K562 (cell line): Measurements from ENCODE around the gene HEMK1. TPM values are rescaled to one million over a fixed set of nuclear protein-coding genes. Genes with fewer than 3 reads are reported as not detected.
A peak's percentile ranks its signal among the peaks of the same experiment; 100 is the strongest.

Experiments used
- ATAC-seq: fragments of 200-7000 bp; cut with Tn5 transposase; 3 replicates; pipeline ENCODE4 v1.9.1; 2020; ENCODE audit warnings: moderate library complexity
- BruUV-seq: library from RNA; stranded (reverse); fragments of 400-500 nt; replicated peaks from 2 replicates; lab custom pipeline; 2021; lab: Mats Ljungman, UMichigan
- CTCF ChIA-PET: fragments of 300-600 bp; formaldehyde crosslinking; extraction: SDS; loops from one replicate; lab custom pipeline; 2021; ENCODE audit warnings: low intra/inter-chr PET ratio; lab: Yijun Ruan, JAX
- POLR2A ChIA-PET: fragments of 300-600, 350-650 bp; sonication (Branson Sonifier 250); formaldehyde crosslinking; extraction: SDS; loops from one replicate; lab custom pipeline; 2021; ENCODE audit warnings: antibody characterized with exemption, inconsistent platforms; lab: Yijun Ruan, JAX
- DNase-seq, 4 experiments: peaks; one replicate each; pipeline versions ENCODE4 v3.0.0 to v3.0.0-alpha.2; 2011 to 2018; ENCODE audit warnings: low spot score in 3 of 4, mixed read lengths in 3 of 4; ENCODE audit errors: extremely low read depth in 1 of 4
- FAIRE-seq: peaks from 2 replicates; lab custom pipeline; 2011; peaks lifted over from hg19 to GRCh38; lab: Jason Lieb, UNC
- H2AFZ ChIP-seq: 2 replicates; pipeline ENCODE4 v1.6.0; 2011; ENCODE audit warnings: low read depth, low read length, control low read depth, inconsistent platforms
- H3K27ac ChIP-seq: fragments of 200-600 bp; 3 replicates; pipeline ENCODE4 v1.8.0; 2011; ENCODE audit warnings: low read depth, mild to moderate bottlenecking, control low read depth, inconsistent platforms, low read length, moderate library complexity, mixed read lengths; ENCODE audit errors: extremely low read depth
- H3K27me3 ChIP-seq, 2 experiments: fragments of 300-600 bp in 1 of 2; 2 replicates in 1 of 2; 3 replicates in 1 of 2; pipeline versions ENCODE4 v1.6.0 to v1.8.0; 2011; ENCODE audit warnings: inconsistent platforms in 2 of 2, low read length in 2 of 2, mild to moderate bottlenecking in 1 of 2, mixed read lengths in 1 of 2, moderate library complexity in 1 of 2; ENCODE audit not compliant: control insufficient read depth in 2 of 2, insufficient read depth in 2 of 2
- H3K36me3 ChIP-seq: fragments of 300-600 bp; 3 replicates; pipeline ENCODE4 v1.8.0; 2011; ENCODE audit warnings: mild to moderate bottlenecking, low read length, inconsistent platforms; ENCODE audit not compliant: control insufficient read depth, insufficient read depth
- H3K4me1 ChIP-seq, 2 experiments: fragments of 200-600 bp in 1 of 2; replicated peaks in 1 of 2; 2 replicates in 1 of 2; 3 replicates in 1 of 2; pipeline versions ENCODE4 v1.5.1 to v1.8.0; 2011; ENCODE audit warnings: inconsistent platforms in 2 of 2, low read length in 2 of 2, mild to moderate bottlenecking in 1 of 2, mixed read lengths in 1 of 2, moderate library complexity in 1 of 2; ENCODE audit not compliant: control insufficient read depth in 2 of 2, insufficient read depth in 2 of 2
- H3K4me2 ChIP-seq: 2 replicates; pipeline ENCODE4 v1.6.1; 2011; ENCODE audit warnings: low read length, control low read depth, inconsistent platforms, mixed read lengths; ENCODE audit not compliant: insufficient read depth
- H3K4me3 ChIP-seq: fragments of 200-600 bp; sonication (generic), shearing (Covaris generic); 2 replicates; pipeline ENCODE4 v1.5.1; 2016; ENCODE audit warnings: control low read depth, inconsistent platforms
- H3K79me2 ChIP-seq: fragments of 200-600 bp; 3 replicates; pipeline ENCODE4 v1.8.0; 2011; ENCODE audit warnings: low read length, inconsistent platforms; ENCODE audit not compliant: control insufficient read depth, insufficient read depth
- H3K9ac ChIP-seq, 2 experiments: 2 replicates each; pipeline versions ENCODE4 v1.6.0 to v1.6.1; 2011; ENCODE audit warnings: low read depth in 2 of 2, low read length in 2 of 2, control low read depth in 1 of 2, inconsistent platforms in 1 of 2, mild to moderate bottlenecking in 1 of 2, mixed read lengths in 1 of 2; ENCODE audit not compliant: insufficient read depth in 1 of 2
- H3K9me1 ChIP-seq: one replicate; pipeline ENCODE4 v1.6.0; 2011; ENCODE audit warnings: inconsistent platforms, mild to moderate bottlenecking, low read length, moderate library complexity; ENCODE audit not compliant: control insufficient read depth, insufficient read depth
- H3K9me3 ChIP-seq: replicated peaks from 2 replicates; pipeline ENCODE4 v1.5.1; 2011; ENCODE audit warnings: low read depth, low read length, inconsistent platforms; ENCODE audit not compliant: control insufficient read depth, insufficient read depth
- H4K20me1 ChIP-seq: replicated peaks from 2 replicates; pipeline ENCODE4 v1.6.1; 2011; ENCODE audit warnings: low read length, inconsistent platforms, mixed read lengths; ENCODE audit not compliant: control insufficient read depth, insufficient read depth
- CCAR2 ChIP-seq: fragments of 200-400 bp; formaldehyde crosslinking; IDR thresholded peaks from 2 replicates; pipeline ENCODE4 v1.6.1; 2017; ENCODE audit warnings: mild to moderate bottlenecking, low read depth, low read length
- CXXC5 ChIP-seq: fragments of 250-450 bp; sonication (Bioruptor Pico); IDR thresholded peaks from 2 replicates; pipeline ENCODE4 v1.8.0; 2022; ENCODE audit warnings: inconsistent platforms, mild to moderate bottlenecking, moderate library complexity
- DNMT1 ChIP-seq: fragments of 450-650 bp; IDR thresholded peaks from 2 replicates; pipeline ENCODE4 v1.6.1; 2016; ENCODE audit warnings: antibody characterized with exemption, mild to moderate bottlenecking
- E2F5 ChIP-seq: sonication (generic); formaldehyde crosslinking; IDR thresholded peaks from 2 replicates; pipeline ENCODE4 v1.8.0; 2022; ENCODE audit warnings: mild to moderate bottlenecking, missing genetic modification reagents
- FOS ChIP-seq: IDR thresholded peaks from 3 replicates; pipeline ENCODE4 v1.6.1; 2011; ENCODE audit not compliant: insufficient read length; ENCODE audit errors: extremely low read depth
- PML ChIP-seq: IDR thresholded peaks from 2 replicates; pipeline ENCODE4 v1.6.1; 2012; ENCODE audit warnings: low read length, inconsistent platforms
- ZNF655 ChIP-seq: fragments of 250-450 bp; sonication (Bioruptor Pico); IDR thresholded peaks from 2 replicates; pipeline ENCODE4 v1.5.0; 2021
- WGBS: fragments of 100-300 bp; shearing (Covaris generic); methylation state at CpG from one replicate; pipeline ENCODE4 v1.1.6; 2016; ENCODE audit warnings: low coverage, mixed read lengths; ENCODE audit not compliant: insufficient coverage; ENCODE audit errors: missing lambda C conversion rate; 5-methylcytosine and 5-hydroxymethylcytosine counted together
- in situ Hi-C: fragments of 300-500 bp; cut with MboI; formaldehyde crosslinking; loops from 4 replicates; pipeline ENCODE4 v1.15.0; 2018; ENCODE audit warnings: inconsistent platforms, mixed read lengths
- intact Hi-C: fragments of 100-400 bp; cut with micrococcal nuclease; formaldehyde crosslinking; loops from 2 replicates; pipeline ENCODE4 v1.14.2; 2022
- polyA plus RNA-seq, 8 experiments: library from polyadenylated mRNA; depleted of rRNA in 4 of 8; stranded (reverse) in 5 of 8; unstranded in 3 of 8; fragments of >200 nt; fragmentation: Nextera tagmentation in 2 of 8; fragmentation: Illumina TruSeq in 1 of 8; extraction: Ambion mirVana in 2 of 8; extraction: Trizol in 1 of 8; gene quantifications; 2 replicates each; pipeline versions ENCODE4 v1.2.1 to v1.2.3, GENCODE V29; 2011 to 2014; ENCODE audit warnings: inconsistent platforms in 1 of 8, missing spikeins in 1 of 8
- total RNA-seq, 7 experiments: library from RNA; depleted of rRNA in 6 of 7; stranded (reverse); fragments of >200 nt in 6 of 7; fragmentation: Illumina TruSeq in 2 of 7; extraction: Trizol in 2 of 7; gene quantifications; 2 replicates each; pipeline versions ENCODE4 v1.2.1 to v1.2.3, GENCODE V29; 2011 to 2021; ENCODE audit warnings: low replicate concordance in 1 of 7

Gene HEMK1
- total and polyA plus RNA-seq, 9 of the 15 experiments (the other 6 are each of a cell fraction or from before 2014, with no cell fraction given) = 2.0 to 16.8 (median 11.4) TPM

DNA sequence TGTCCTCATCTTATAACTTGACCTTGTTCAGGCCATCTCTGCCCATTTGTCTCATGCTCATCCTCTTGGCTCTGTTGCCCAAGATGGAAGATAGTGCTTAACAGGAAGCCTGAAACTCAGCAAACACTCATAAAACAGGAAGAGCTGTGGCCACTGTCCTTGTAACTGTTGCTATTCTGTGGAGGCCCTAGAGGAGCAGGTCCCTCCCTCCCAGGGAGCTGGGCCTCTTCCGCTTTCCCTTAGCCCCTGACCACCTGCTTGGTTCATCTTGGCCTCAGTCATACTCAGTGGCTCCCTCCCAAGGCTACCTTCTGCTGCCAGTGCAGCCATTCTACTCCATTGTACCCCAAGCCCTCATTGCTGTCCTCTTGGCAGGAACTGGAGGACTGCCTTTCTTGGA is 51.1 kb downstream of the HEMK1 start:
- TF ChIP-seq CXXC5 (CRISPR knock-in tag) = no peak
- TF ChIP-seq FOS = no peak
- TF ChIP-seq PML = no peak
- TF ChIP-seq CCAR2 = no peak
- no peak for DNase-seq
- no peak overlapping the region for H2AFZ ChIP-seq
- intact Hi-C loops = no loop called here
- FAIRE-seq = no peak
- in situ Hi-C loops = no loop called here
- ATAC-seq = no peak
- no peak overlapping the region for H3K27ac ChIP-seq
- BruUV-seq = no TSS peak
- no peaks in the 10 kb centered on the region for H3K27me3 ChIP-seq
- ChIA-PET POLR2A (interaction anchor here (1.7 to 3.0 kb wide), 2 partner anchors 8 to 12 kb away, joined by 4 to 11 read pairs; no protein-coding TSS in a partner anchor), CTCF (no interaction called here)
- no peaks in the 10 kb centered on the region for H3K9me1 ChIP-seq
- H3K79me2 ChIP-seq = peaks cover 41% of the 10 kb centered on the region
- H3K9ac ChIP-seq = peak overlapping the region in 1 of 2 experiments; percentile 53; a peak in 1 of 4 replicates
- peaks cover 15 to 25% of the 10 kb centered on the region in 2 experiments; a peak in 4 of 5 replicates for H3K4me1 ChIP-seq
- H3K36me3 ChIP-seq = peaks cover 50% of the 10 kb centered on the region; the same call in 2 of the 3 replicates
- H4K20me1 ChIP-seq = peaks cover 8% of the 10 kb centered on the region; the same call in 1 of the 2 replicates
- no peaks in the 10 kb centered on the region for H3K9me3 ChIP-seq
- WGBS = 100% methylated on average over 1 of the region's 1 CpG
- no peak overlapping the region for H3K4me3 ChIP-seq
- no peak overlapping the region for H3K4me2 ChIP-seq

- ATAC-seq (no peak), FAIRE-seq (no peak), DNase-seq (no peak)
- Histone ChIP-seq H2AFZ (no peak overlapping the region), H3K36me3 (peaks cover 50% of the 10 kb centered on the region; the same call in 2 of the 3 replicates), H3K9ac (peak overlapping the region in 1 of 2 experiments; percentile 53; a peak in 1 of 4 replicates), H3K9me3 (no peaks in the 10 kb centered on the region), H3K9me1 (no peaks in the 10 kb centered on the region), H3K27me3 (no peaks in the 10 kb centered on the region), H3K4me1 (peaks cover 15 to 28% of the 10 kb centered on the region in 2 experiments; a peak in 4 of 5 replicates), H4K20me1 (peaks cover 8% of the 10 kb centered on the region; the same call in 1 of the 2 replicates), H3K79me2 (peaks cover 41% of the 10 kb centered on the region), H3K4me2 (no peak overlapping the region), H3K4me3 (no peak overlapping the region), H3K27ac (no peak overlapping the region)
- in situ Hi-C loops = no loop called here
- WGBS = 51% methylated on average over 4 of the region's 4 CpGs
- intact Hi-C loops = no loop called here
- no TSS peak for BruUV-seq
- POLR2A ChIA-PET = interaction anchor here (1.7 to 3.0 kb wide), 2 partner anchors 8 to 11 kb away, joined by 4 to 11 read pairs; no protein-coding TSS in a partner anchor
- CTCF ChIA-PET = no interaction called here
- TF ChIP-seq ZNF655 (CRISPR knock-in tag) (no peak), DNMT1 (no peak), E2F5 (no peak)
These were observed 51.5 kb downstream of the HEMK1 start for GRCh38 chr3:50620820-50621219.
